Fibroblast of lung (primary cell): ENCODE measurements around the gene DNM3. TPM values are rescaled to one million over a fixed set of nuclear protein-coding genes. Genes with fewer than 3 reads are reported as not detected.

Experiments
- DNase-seq, 2 donors: peaks; one replicate each; pipeline versions ENCODE4 v3.0.0 to v3.0.0-alpha.2; 2010; ENCODE audit warnings: low read depth in 2 of 2
- H2AFZ ChIP-seq: 2 replicates; pipeline ENCODE4 v1.5.1; 2012; ENCODE audit warnings: low read length, control low read depth, inconsistent platforms
- H3K27ac ChIP-seq: 2 replicates; pipeline ENCODE4 v1.5.1; 2011; ENCODE audit warnings: low read length, control low read depth; ENCODE audit not compliant: insufficient read depth
- H3K27me3 ChIP-seq: 2 replicates; pipeline ENCODE4 v1.5.1; 2011; ENCODE audit warnings: mild to moderate bottlenecking, low read length; ENCODE audit not compliant: control insufficient read depth, insufficient read depth
- H3K36me3 ChIP-seq: 2 replicates; pipeline ENCODE4 v1.5.1; 2011; ENCODE audit warnings: low read length; ENCODE audit not compliant: control insufficient read depth, insufficient read depth
- H3K4me1 ChIP-seq: 2 replicates; pipeline ENCODE4 v1.5.1; 2011; ENCODE audit warnings: low read length; ENCODE audit not compliant: control insufficient read depth, insufficient read depth; ENCODE audit errors: extremely low read depth
- H3K4me2 ChIP-seq: 2 replicates; pipeline ENCODE4 v1.5.1; 2011; ENCODE audit warnings: low read length, control low read depth; ENCODE audit not compliant: insufficient read depth; ENCODE audit errors: extremely low read depth
- H3K4me3 ChIP-seq, 4 experiments: fragments of 200-600 bp in 1 of 4; sonication (generic) in 1 of 4; replicated peaks in 1 of 4; 2 replicates each; pipeline ENCODE4 v1.5.1; 2011 to 2016; ENCODE audit warnings: low read length in 4 of 4, low read depth in 3 of 4, mild to moderate bottlenecking in 3 of 4, control low read depth in 2 of 4, inconsistent platforms in 1 of 4, mixed read lengths in 1 of 4; ENCODE audit not compliant: insufficient read depth in 1 of 4; ENCODE audit errors: control extremely low read depth in 1 of 4
- H3K79me2 ChIP-seq: 2 replicates; pipeline ENCODE4 v1.5.1; 2012; ENCODE audit warnings: mild to moderate bottlenecking, low read length, inconsistent platforms; ENCODE audit not compliant: control insufficient read depth, insufficient read depth
- H3K9ac ChIP-seq: 2 replicates; pipeline ENCODE4 v1.5.1; 2011; ENCODE audit warnings: mild to moderate bottlenecking, low read length, control low read depth; ENCODE audit not compliant: insufficient read depth
- H3K9me3 ChIP-seq: 2 replicates; pipeline ENCODE4 v1.5.1; 2012; ENCODE audit warnings: low read depth, low read length; ENCODE audit not compliant: control insufficient read depth, insufficient read depth
- H4K20me1 ChIP-seq: 2 replicates; pipeline ENCODE4 v1.5.1; 2011; ENCODE audit warnings: low read length; ENCODE audit not compliant: control insufficient read depth, insufficient read depth; ENCODE audit errors: extremely low read depth
- CTCF ChIP-seq, 2 donors: IDR thresholded peaks in 1 of 2; conservative IDR thresholded peaks in 1 of 2; 1 replicate in 1 of 2; 2 replicates in 1 of 2; pipeline ENCODE4 v1.5.1; 2011 to 2012; ENCODE audit warnings: low read length in 2 of 2, control low read depth in 1 of 2, inconsistent platforms in 1 of 2, low read depth in 1 of 2, mild to moderate bottlenecking in 1 of 2
- EZH2 ChIP-seq: IDR thresholded peaks from 2 replicates; pipeline ENCODE4 v1.5.1; 2012; ENCODE audit warnings: low read length, control low read depth, mild to moderate bottlenecking; ENCODE audit errors: missing control alignments
- polyA plus RNA-seq, 2 donors: library from polyadenylated mRNA; depleted of rRNA in 1 of 2; stranded (reverse) in 1 of 2; unstranded in 1 of 2; fragments of >200 nt; gene quantifications; 2 replicates each; pipeline ENCODE4 v1.2.1, GENCODE V29; 2011 to 2012; ENCODE audit warnings: missing spikeins in 1 of 2
- total RNA-seq: library from RNA; depleted of rRNA; stranded (reverse); fragments of >200 nt; gene quantifications from 2 replicates; pipeline ENCODE4 v1.2.1, GENCODE V29; 2014

Gene DNM3
- total and polyA plus RNA-seq, 2 donors (not counting 1 experiment from before 2014, with no cell fraction given) = 1.6 to 3.6 TPM

GRCh38 chr1:172391976-172392375, 550.7 kb downstream of the DNM3 start:
- no peaks in the 10 kb centered on the region for H3K79me2 ChIP-seq
- H4K20me1 ChIP-seq = no peaks in the 10 kb centered on the region

GRCh38 chr1:172393354-172393753, 552.1 kb downstream of the DNM3 start:
- H4K20me1 ChIP-seq = no peaks in the 10 kb centered on the region
- no peak overlapping the region for H3K4me2 ChIP-seq
- H3K27ac ChIP-seq = no peak overlapping the region
- H3K9ac ChIP-seq = no peak overlapping the region
- H3K4me1 ChIP-seq = no peaks in the 10 kb centered on the region
- H2AFZ ChIP-seq = no peak overlapping the region
- H3K4me3 ChIP-seq = no peak overlapping the region
- DNase-seq = no peak
- no peaks in the 10 kb centered on the region for H3K79me2 ChIP-seq
- no peaks in the 10 kb centered on the region for H3K9me3 ChIP-seq
- no peak for TF ChIP-seq EZH2
- no peak for TF ChIP-seq CTCF (conservative IDR thresholded peaks at IDR 0.05 in 1 of 2, IDR thresholded peaks at IDR 0.05 in 1 of 2; ENCODE audit: low read depth in 1 of 2, low read length in 2 of 2)
- no peaks in the 10 kb centered on the region for H3K36me3 ChIP-seq
- H3K27me3 ChIP-seq = no peaks in the 10 kb centered on the region

More at GRCh38 chr1:172391976-172392375, 550.7 kb downstream of the DNM3 start:
- TF ChIP-seq EZH2 (no peak), CTCF (conservative IDR thresholded peaks at IDR 0.05 in 1 of 2, IDR thresholded peaks at IDR 0.05 in 1 of 2; ENCODE audit: low read depth in 1 of 2, low read length in 2 of 2) (no peak)
- Histone ChIP-seq H3K4me3 (no peak overlapping the region), H3K4me1 (no peaks in the 10 kb centered on the region), H3K9ac (no peak overlapping the region), H3K9me3 (no peaks in the 10 kb centered on the region), H2AFZ (no peak overlapping the region), H3K36me3 (no peaks in the 10 kb centered on the region), H3K27ac (no peak overlapping the region), H3K4me2 (no peak overlapping the region), H3K27me3 (no peaks in the 10 kb centered on the region)
- no peak for DNase-seq

GRCh38 chr1:172394141-172394751, 552.9 kb downstream of the DNM3 start:
- no peak for TF ChIP-seq CTCF (conservative IDR thresholded peaks at IDR 0.05 in 1 of 2, IDR thresholded peaks at IDR 0.05 in 1 of 2; ENCODE audit: low read depth in 1 of 2, low read length in 2 of 2)
- no peak for TF ChIP-seq EZH2
- no peak overlapping the region for H3K4me2 ChIP-seq
- H3K27ac ChIP-seq = no peak overlapping the region
- no peak overlapping the region for H3K4me3 ChIP-seq
- no peaks in the 10 kb centered on the region for H3K9me3 ChIP-seq
- H3K79me2 ChIP-seq = no peaks in the 10 kb centered on the region
- H3K4me1 ChIP-seq = peaks cover 1% of the 10 kb centered on the region
- no peaks in the 10 kb centered on the region for H3K36me3 ChIP-seq
- H4K20me1 ChIP-seq = no peaks in the 10 kb centered on the region
- no peak overlapping the region for H3K9ac ChIP-seq
- peak in 1 of 2 donors; percentile 15 for DNase-seq
- no peak overlapping the region for H2AFZ ChIP-seq
- H3K27me3 ChIP-seq = no peaks in the 10 kb centered on the region
